NT2/D1 (cell line): ENCODE results near the gene SYNDIG1L.

ENCODE experiments used
- YY1 ChIP-seq: IDR thresholded peaks from 2 replicates; pipeline ENCODE4 v1.6.1; 2011; ENCODE audit not compliant: insufficient read length, insufficient read depth
- ZNF274 ChIP-seq: IDR thresholded peaks from 2 replicates; pipeline ENCODE4 v1.6.1; 2011; ENCODE audit warnings: mild to moderate bottlenecking, low read depth, low read length

DNA sequence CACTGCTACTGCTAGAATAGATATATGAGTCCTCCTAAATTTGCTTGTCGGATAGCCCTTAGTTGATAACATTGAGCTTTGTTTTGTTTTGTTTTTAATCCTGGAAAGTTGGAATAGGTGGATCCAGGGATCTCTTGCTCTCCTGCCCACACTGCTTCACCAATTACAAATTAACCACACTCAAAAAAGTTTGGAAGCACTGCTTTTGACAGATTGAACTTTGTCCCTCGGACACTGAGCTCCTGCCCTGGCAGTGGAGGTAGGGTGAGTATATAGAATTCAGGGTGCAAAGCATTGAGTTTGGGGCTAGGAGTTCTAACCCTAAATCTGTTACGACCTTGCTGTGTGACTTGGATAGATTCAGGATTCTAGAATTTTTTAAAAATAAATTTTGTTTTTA lies 15.1 kb upstream of the SYNDIG1L start:
- TF ChIP-seq YY1 (no peak), ZNF274 (no peak)
